Skeletal muscle cell (primary cell): ENCODE results near the gene KRT82.
A peak's percentile ranks its signal among the peaks of the same experiment; 100 is the strongest.
"Not testable (repeated sequence)": the region's sequence is repeated elsewhere in the genome, so short reads cannot be mapped to it uniquely, and the experiment has no call there.

Experiments used
- DNase-seq: peaks from one replicate; pipeline ENCODE4 v3.0.0-alpha.2; 2010; ENCODE audit warnings: low read depth
- H3K4me3 ChIP-seq: 2 replicates; pipeline ENCODE4 v1.5.1; 2011; ENCODE audit warnings: low read depth, mild to moderate bottlenecking, control low read depth, low read length, moderate library complexity

The KRT82 gene

DNA sequence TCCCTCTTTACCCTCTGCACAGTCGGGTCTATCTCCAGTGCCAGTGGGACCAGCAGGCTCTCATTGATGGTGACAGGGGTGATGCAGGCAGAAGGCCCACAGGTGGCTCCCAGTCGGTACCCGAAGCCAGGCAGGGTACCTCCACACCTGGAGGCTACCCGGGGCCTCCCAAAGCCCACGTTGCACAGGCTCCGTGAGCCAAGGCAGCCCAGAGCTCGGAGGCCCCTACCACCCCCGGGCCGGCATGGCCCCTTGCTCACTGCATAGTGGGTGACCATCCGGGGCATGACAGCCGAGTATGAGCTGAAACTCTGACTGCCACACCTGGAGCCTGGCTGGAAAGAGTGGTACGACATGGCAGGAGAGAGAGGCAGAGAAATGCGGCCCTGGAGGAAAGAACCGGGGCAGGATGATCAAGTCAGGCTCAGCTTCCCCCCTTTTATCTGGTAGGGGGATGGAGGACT is at the start of gene KRT82:
KRT82 (minus strand) TSS at position 414 of the 464 bp plus-strand sequence; CDS start at position 356, 58 bp downstream.
- no peak within 1 kb of the TSS for H3K4me3 ChIP-seq
- DNase-seq = no peak

GRCh38 chr12:52455821-52456220 is 49.7 kb upstream of the KRT82 start:
- no peak for DNase-seq
- H3K4me3 ChIP-seq = no peak overlapping the region

DNA sequence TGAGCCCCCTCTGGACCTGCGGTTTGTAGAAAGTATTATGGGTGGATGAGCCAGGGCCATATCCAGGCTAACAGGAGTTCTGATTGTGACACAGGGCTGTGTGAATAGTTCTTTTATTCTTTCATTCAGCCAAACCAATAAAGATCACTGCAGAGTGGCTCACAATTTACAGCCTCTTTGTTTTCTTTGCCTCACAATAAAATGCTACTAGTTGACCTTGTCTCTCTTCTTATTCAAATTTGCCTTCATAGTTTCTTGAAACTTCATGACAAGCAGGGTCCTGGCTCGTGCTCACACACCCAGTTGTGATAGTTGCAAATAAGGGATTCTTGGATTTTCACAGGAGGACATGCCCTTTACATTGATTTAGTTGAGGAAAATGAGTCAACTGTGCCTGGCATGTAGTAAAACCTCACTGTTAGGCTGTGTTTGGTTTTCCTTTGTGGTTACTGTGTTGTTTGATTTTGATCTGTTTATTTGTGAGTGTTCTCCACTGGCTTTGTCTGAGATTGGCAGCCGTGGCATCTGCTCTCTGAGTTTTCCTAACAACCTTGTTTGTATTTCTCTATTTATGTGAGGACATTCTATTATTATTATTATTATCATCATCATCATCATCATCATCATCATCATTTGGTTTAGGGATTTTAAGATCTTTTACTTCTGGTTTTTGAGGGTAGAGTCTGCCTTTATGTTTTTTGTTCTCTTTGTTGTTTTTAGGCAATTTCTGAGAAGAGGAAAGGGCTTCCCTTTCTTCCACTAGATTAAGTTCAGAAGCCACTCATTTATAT is 48.5 kb upstream of the KRT82 start:
- H3K4me3 ChIP-seq = no peak overlapping the region
- DNase-seq = no peak

GRCh38 chr12:52452101-52452500 is 46.0 kb upstream of the KRT82 start, which contains the start of gene KRT6B:
Gene KRT6B, minus strand, starts transcription at chr12:52452146. Its CDS starts 68 bp downstream, at chr12:52452078.
- no peak for DNase-seq
- H3K4me3 ChIP-seq = no peak within 1 kb of the TSS

- no peak for DNase-seq
- H3K4me3 ChIP-seq = no peak overlapping the region
Measured at GRCh38 chr12:52448228-52448627, 42.1 kb upstream of the KRT82 start.

- not testable (repeated sequence) for DNase-seq, H3K4me3 ChIP-seq
Measured at GRCh38 chr12:52447196-52447595, 41.1 kb upstream of the KRT82 start.

GRCh38 chr12:52446367-52447045 is 40.4 kb upstream of the KRT82 start:
- no peak overlapping the region for H3K4me3 ChIP-seq
- no peak for DNase-seq

DNA sequence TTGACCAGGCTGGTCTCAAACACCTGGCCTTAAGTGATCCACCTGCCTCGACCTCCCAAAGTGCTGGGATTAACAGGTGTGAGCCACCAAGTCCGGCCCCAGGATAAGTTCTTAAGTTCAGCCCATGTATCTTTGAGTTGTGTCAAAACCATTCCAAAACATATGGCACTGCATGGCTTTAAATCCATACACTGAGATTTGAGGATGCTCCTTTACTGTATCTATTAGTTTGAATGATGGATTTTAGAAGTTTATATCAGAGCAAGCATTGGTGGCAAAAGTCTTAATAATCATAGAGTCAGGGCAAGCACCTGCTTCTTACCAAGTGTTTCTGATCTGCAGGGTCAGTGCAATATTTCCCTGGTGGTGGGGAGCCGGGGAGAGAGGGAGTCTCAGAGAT is 39.7 kb upstream of the KRT82 start:
- no peak for DNase-seq

DNA sequence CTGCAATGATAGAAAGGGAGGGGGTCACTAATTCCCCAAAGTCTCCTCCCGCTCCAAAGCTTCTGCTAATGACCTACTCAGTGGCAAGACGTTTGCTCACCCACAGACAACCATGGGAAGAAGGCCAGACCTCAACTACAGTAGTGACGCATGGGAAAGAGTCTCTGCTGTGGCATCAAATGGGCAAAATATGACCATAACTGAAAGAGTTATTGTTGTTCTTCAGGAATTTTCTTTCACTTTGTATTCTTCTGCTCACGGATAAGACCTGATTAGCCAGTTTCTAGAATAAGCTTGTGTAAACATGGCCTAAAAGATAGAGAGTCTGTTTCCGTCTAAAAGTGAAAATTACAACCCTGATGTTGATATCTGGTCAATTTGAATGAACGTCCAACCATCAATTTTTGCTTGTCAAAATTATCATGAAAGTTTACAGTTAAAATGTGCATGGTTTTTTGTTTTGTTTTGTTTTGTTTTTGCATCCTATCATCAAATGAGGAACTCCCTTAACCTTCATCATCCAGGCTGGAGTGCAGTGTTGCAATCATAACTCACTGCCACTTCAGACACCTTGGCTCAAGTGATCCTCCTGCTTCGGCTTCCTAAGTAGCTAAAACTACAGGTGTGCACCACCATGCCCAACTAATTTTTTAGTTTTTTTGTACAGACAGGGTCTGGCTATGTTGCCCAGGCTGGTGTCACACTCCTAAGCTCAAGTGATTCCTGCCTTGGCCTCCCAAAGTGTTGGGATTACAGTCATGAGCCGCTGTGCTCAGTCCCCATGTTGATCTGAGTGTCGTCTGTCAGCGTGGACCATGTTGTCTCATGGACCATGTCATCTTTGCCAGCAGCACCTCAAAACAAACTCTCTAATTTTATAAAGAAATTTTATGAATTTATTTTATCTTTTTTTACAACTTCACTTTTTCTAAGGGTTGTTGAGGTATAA is 38.8 kb upstream of the KRT82 start:
- no peak overlapping the region for H3K4me3 ChIP-seq
- DNase-seq = no peak

More for the DNA sequence above, 39.7 kb upstream of the KRT82 start:
- H3K4me3 ChIP-seq = no peak overlapping the region

DNA sequence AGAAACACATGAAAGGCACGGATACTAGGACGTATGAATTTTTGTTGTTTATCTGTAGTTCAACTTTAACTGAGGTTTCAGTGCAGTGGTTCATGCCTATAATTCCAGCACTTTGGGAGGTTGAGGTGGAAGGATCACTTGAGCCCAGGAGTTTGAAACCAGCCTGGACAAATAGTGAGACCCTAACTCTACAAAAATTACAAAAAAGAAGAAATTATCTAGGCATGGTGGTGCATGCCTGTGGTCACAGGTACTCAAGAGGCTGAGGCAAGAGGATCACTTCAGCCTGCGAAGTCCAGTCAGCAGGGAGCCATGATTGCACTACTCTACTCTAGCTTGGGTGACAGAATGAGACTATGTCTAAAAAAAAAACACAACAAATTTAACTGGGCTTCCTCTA is 37.8 kb upstream of the KRT82 start:
- DNase-seq = no peak
- no peak overlapping the region for H3K4me3 ChIP-seq

DNA sequence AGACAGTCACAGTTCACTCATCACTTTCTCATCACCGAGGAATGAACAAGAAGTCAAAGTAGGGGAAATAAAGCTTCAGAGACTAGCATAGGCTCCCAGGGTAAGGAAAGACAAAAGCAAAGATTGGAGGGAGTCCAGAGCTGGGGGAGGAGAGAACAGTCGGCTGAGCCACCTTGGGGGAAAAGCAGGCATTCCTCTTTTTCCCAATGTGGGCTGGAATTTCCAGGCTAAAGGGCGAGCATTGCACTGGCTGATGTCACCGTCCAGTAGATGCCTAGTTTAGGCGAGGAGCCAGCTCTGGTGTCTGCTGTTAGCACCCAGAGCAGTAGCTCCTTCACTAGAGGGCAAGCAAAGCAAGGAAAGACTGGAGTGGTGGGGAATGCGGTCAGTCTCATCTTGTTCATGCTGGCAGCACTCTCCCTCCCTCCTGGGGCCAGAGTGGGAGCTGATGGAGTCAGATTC is 36.5 kb upstream of the KRT82 start:
- DNase-seq = peak; percentile 85
- no peak overlapping the region for H3K4me3 ChIP-seq

DNA sequence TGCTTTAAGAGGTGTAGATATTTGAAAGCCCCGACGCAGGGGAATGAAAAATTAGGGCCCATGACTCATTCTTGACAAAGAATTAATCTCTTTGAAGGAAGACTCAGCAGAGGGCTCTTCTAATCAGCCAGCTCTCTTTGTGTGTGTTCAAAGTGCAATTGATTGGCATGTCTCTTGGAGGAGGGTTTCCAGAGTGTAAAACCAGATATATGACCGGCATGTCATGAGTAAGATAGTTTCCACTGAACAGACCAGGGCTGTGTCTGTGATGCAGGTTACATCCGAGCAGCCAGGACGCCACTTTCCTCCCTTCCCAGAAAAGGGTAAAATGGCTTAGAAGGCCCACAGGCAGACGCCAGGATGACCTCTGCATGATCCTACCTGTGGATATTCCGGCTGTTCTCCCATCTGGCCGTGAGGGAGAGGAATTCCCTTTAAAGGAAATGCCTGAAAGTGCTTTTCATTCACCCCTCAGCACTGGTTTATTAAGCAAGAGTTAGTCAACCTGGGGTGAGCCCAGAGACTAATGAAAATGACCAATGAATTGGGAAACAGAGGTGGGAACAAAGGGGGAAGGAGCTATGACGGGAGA is 35.3 kb upstream of the KRT82 start:
- H3K4me3 ChIP-seq = no peak overlapping the region
- peak; percentile 33 for DNase-seq

- peak; percentile 29 for DNase-seq
- H3K4me3 ChIP-seq = no peak overlapping the region
Measured at GRCh38 chr12:52440821-52441319, 34.7 kb upstream of the KRT82 start.

DNA sequence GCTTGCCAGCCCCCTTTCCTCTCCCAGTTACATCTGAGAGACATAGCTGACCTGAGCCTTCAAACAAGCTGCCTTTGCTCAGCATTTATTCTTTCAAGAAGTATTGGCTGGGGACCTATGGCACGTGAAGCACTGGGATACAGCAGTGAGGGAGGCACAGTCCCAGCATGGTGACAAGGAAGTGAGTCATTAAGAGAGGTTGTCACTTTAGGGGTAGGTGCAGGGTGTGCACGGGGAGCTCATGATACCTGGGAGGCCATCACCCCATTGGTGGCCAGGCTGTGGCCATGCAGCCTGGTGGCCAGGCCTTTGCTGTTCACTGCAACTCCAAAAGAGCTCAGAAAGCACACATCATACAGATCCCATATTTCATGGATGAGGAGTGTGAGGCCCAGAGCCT is 33.7 kb upstream of the KRT82 start:
- no peak overlapping the region for H3K4me3 ChIP-seq
- no peak for DNase-seq

- H3K4me3 ChIP-seq = no peak overlapping the region
- no peak for DNase-seq
Measured at GRCh38 chr12:52439420-52439819, 33.3 kb upstream of the KRT82 start.

GRCh38 chr12:52438305-52439301 is 32.5 kb upstream of the KRT82 start:
- no peak for DNase-seq
- no peak overlapping the region for H3K4me3 ChIP-seq

DNA sequence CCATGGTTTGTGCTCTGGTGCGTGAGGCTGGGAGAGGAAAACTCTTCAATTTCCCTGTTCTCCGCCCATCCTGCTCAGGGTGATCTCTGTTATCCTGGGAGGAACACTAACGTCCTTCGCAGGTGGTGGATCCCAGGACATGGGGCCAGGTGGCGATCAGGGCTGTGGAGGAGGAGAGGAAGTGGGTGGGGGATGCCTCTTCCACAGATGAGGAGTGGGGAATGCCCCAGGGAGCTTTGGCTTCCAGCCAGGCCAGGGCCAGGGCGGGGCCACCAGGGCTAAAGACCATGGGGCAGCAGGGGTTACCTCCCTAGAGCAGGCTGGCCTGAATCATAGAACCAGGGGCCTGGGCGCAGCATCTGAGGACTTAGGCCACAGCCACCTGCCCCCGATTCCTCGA is 31.4 kb upstream of the KRT82 start:
- H3K4me3 ChIP-seq = no peak overlapping the region
- no peak for DNase-seq
